Measurements from ENCODE around the gene GLB1L3. TPM values are rescaled to one million over a fixed set of nuclear protein-coding genes. Genes with fewer than 3 reads are reported as not detected.

The GLB1L3 gene
- total RNA-seq, 1 experiment from 2014 or later = not detected

DNA sequence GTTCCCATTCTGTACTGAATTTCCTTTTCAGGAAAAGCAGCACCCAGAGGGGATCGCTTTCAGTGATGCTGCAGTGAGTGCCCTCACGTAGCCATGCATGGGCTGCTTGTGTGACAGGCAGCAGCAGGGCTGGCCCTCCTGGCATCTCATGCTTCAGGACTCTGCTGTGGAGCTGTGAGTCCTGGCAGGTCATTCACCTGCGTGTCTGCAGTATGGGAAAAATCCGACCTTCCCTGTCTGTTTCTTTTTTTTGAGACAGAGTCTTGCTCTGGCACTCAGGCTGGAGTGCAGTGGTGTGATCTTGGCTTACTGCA is 69.0 kb downstream of the GLB1L3 start:
- intact Hi-C loops (cut with micrococcal nuclease) = no loop called here

More for the DNA sequence above, 69.0 kb downstream of the GLB1L3 start:
- ChIA-PET RAD21 (ENCODE audit: low non-redundant PET in 1 of 2, low total read pairs in 2 of 2, uncharacterized antibody in 2 of 2, unreplicated experiment in 2 of 2) (no interaction called here), POLR2A (no interaction called here), CTCF (no interaction called here)
- BruUV-seq (replicated peaks) = no TSS peak
- H3K27me3 ChIP-seq (ENCODE audit: insufficient read depth, low read length) = no peaks in the 10 kb centered on the region
- no peaks in the 10 kb centered on the region for H4K20me1 ChIP-seq (ENCODE audit: insufficient read depth)
- no peaks in the 10 kb centered on the region for H3K79me2 ChIP-seq (ENCODE audit: insufficient read depth, low read length)
- H3K9me2 ChIP-seq (ENCODE audit: insufficient read depth) = no peaks in the 10 kb centered on the region
- H3K4me3 ChIP-seq (replicated peaks in 1 of 2; ENCODE audit: low read depth in 1 of 2, low read length in 2 of 2) = no peak overlapping the region
- no peak for ATAC-seq
- no peak overlapping the region for H3K27ac ChIP-seq (ENCODE audit: low read depth, low read length)
- no peak for DNase-seq (ENCODE audit: low read depth, low spot score)
- no peak overlapping the region for H3K4me2 ChIP-seq (ENCODE audit: low read length)
- TF ChIP-seq ZFX (IDR thresholded peaks at IDR 0.05) (no peak), POLR2AphosphoS5 (IDR thresholded peaks at IDR 0.05; ENCODE audit: low read depth, low read length) (no peak), RAD21 (IDR thresholded peaks at IDR 0.05; ENCODE audit: low read depth) (no peak), POLR2A (IDR thresholded peaks at IDR 0.05; ENCODE audit: borderline replicate concordance, extremely low read depth, insufficient read depth, insufficient read length) (no peak), JUND (IDR thresholded peaks at IDR 0.05) (no peak), EZH2phosphoT487 (IDR thresholded peaks at IDR 0.05; ENCODE audit: borderline replicate concordance) (no peak), SRF (IDR thresholded peaks at IDR 0.05; ENCODE audit: low read depth) (no peak), SP1 (IDR thresholded peaks at IDR 0.05; ENCODE audit: low read depth) (no peak), YY1 (IDR thresholded peaks at IDR 0.05; ENCODE audit: extremely low read depth, insufficient replicate concordance, low read depth, low read length) (no peak), EGR1 (IDR thresholded peaks at IDR 0.05; ENCODE audit: low read depth) (no peak), FOSL1 (IDR thresholded peaks at IDR 0.05; ENCODE audit: low read depth) (no peak), EZH2 (IDR thresholded peaks at IDR 0.05) (no peak), CBX3 (IDR thresholded peaks at IDR 0.05; ENCODE audit: low read depth) (no peak), ZNF274 (IDR thresholded peaks at IDR 0.05; ENCODE audit: low read depth, low read length) (no peak)
- TF ChIP-seq, protein P1, sequence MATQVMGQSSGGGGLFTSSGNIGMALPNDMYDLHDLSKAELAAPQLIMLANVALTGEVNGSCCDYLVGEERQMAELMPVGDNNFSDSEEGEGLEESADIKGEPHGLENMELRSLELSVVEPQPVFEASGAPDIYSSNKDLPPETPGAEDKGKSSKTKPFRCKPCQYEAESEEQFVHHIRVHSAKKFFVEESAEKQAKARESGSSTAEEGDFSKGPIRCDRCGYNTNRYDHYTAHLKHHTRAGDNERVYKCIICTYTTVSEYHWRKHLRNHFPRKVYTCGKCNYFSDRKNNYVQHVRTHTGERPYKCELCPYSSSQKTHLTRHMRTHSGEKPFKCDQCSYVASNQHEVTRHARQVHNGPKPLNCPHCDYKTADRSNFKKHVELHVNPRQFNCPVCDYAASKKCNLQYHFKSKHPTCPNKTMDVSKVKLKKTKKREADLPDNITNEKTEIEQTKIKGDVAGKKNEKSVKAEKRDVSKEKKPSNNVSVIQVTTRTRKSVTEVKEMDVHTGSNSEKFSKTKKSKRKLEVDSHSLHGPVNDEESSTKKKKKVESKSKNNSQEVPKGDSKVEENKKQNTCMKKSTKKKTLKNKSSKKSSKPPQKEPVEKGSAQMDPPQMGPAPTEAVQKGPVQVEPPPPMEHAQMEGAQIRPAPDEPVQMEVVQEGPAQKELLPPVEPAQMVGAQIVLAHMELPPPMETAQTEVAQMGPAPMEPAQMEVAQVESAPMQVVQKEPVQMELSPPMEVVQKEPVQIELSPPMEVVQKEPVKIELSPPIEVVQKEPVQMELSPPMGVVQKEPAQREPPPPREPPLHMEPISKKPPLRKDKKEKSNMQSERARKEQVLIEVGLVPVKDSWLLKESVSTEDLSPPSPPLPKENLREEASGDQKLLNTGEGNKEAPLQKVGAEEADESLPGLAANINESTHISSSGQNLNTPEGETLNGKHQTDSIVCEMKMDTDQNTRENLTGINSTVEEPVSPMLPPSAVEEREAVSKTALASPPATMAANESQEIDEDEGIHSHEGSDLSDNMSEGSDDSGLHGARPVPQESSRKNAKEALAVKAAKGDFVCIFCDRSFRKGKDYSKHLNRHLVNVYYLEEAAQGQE (IDR thresholded peaks at IDR 0.05; ENCODE audit: low read depth) = no peak
- TF ChIP-seq, protein P2, sequence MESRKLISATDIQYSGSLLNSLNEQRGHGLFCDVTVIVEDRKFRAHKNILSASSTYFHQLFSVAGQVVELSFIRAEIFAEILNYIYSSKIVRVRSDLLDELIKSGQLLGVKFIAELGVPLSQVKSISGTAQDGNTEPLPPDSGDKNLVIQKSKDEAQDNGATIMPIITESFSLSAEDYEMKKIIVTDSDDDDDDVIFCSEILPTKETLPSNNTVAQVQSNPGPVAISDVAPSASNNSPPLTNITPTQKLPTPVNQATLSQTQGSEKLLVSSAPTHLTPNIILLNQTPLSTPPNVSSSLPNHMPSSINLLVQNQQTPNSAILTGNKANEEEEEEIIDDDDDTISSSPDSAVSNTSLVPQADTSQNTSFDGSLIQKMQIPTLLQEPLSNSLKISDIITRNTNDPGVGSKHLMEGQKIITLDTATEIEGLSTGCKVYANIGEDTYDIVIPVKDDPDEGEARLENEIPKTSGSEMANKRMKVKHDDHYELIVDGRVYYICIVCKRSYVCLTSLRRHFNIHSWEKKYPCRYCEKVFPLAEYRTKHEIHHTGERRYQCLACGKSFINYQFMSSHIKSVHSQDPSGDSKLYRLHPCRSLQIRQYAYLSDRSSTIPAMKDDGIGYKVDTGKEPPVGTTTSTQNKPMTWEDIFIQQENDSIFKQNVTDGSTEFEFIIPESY (IDR thresholded peaks at IDR 0.05; ENCODE audit: extremely low read depth, insufficient replicate concordance, low read length) = no peak
- TF ChIP-seq, protein P3, sequence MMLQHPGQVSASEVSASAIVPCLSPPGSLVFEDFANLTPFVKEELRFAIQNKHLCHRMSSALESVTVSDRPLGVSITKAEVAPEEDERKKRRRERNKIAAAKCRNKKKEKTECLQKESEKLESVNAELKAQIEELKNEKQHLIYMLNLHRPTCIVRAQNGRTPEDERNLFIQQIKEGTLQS (IDR thresholded peaks at IDR 0.05) = no peak
- TF ChIP-seq, protein P4, sequence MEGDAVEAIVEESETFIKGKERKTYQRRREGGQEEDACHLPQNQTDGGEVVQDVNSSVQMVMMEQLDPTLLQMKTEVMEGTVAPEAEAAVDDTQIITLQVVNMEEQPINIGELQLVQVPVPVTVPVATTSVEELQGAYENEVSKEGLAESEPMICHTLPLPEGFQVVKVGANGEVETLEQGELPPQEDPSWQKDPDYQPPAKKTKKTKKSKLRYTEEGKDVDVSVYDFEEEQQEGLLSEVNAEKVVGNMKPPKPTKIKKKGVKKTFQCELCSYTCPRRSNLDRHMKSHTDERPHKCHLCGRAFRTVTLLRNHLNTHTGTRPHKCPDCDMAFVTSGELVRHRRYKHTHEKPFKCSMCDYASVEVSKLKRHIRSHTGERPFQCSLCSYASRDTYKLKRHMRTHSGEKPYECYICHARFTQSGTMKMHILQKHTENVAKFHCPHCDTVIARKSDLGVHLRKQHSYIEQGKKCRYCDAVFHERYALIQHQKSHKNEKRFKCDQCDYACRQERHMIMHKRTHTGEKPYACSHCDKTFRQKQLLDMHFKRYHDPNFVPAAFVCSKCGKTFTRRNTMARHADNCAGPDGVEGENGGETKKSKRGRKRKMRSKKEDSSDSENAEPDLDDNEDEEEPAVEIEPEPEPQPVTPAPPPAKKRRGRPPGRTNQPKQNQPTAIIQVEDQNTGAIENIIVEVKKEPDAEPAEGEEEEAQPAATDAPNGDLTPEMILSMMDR (IDR thresholded peaks at IDR 0.05 in 2 of 3, conservative IDR thresholded peaks at IDR 0.05 in 1 of 3; ENCODE audit: borderline replicate concordance in 1 of 3, insufficient read depth in 1 of 3, low read depth in 2 of 3, low read length in 2 of 3) = no peak
- TF ChIP-seq, protein P5, sequence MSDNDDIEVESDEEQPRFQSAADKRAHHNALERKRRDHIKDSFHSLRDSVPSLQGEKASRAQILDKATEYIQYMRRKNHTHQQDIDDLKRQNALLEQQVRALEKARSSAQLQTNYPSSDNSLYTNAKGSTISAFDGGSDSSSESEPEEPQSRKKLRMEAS (IDR thresholded peaks at IDR 0.05) = no peak
- H3K4me1 ChIP-seq (ENCODE audit: control insufficient read depth in 1 of 2, insufficient read depth in 2 of 2, low read length in 2 of 2) = peaks cover 0 to 11% of the 10 kb centered on the region in 2 experiments; a peak in 2 of 4 replicates
- H3K9ac ChIP-seq (ENCODE audit: low read length) = no peak overlapping the region
- H2AFZ ChIP-seq (ENCODE audit: low read depth, low read length, poor library complexity, severe bottlenecking) = no peak overlapping the region
- H3K36me3 ChIP-seq (ENCODE audit: control insufficient read depth in 1 of 2, insufficient read depth in 2 of 2, low read length in 2 of 2) = no peaks in the 10 kb centered on the region; a peak in 1 of 4 replicates
- H3K9me3 ChIP-seq (ENCODE audit: control insufficient read depth in 1 of 2, insufficient read depth in 1 of 2, low read depth in 1 of 2, low read length in 2 of 2) = no peaks in the 10 kb centered on the region
